GM23338 (cell line): ENCODE data around the gene TIE1. TPM values are rescaled to one million over a fixed set of nuclear protein-coding genes. Genes with fewer than 3 reads are reported as not detected.

Experiments used
- ATAC-seq: fragments of 200-7000 bp; cut with Tn5 transposase; 3 replicates; pipeline ENCODE4 v1.9.1; 2020
- DNase-seq: peaks from one replicate; pipeline ENCODE4 v3.0.0-alpha.2; 2015; ENCODE audit warnings: low spot score
- H2AFZ ChIP-seq: fragments of 200-600 bp; sonication (generic); 2 replicates; pipeline ENCODE4 v1.8.0; 2016; ENCODE audit warnings: antibody characterized with exemption, mild to moderate bottlenecking, moderate library complexity
- H3F3A ChIP-seq: fragments of 200-600 bp; sonication (generic); replicated peaks from 2 replicates; pipeline ENCODE4 v1.8.0; 2017; ENCODE audit warnings: antibody characterized with exemption, mixed run types, low read depth
- H3K27ac ChIP-seq: fragments of 200-600 bp; sonication (generic); 2 replicates; pipeline ENCODE4 v1.6.1; 2016; ENCODE audit warnings: low read depth
- H3K27me3 ChIP-seq: fragments of 200-600 bp; sonication (generic); 2 replicates; pipeline ENCODE4 v1.8.0; 2016; ENCODE audit warnings: mild to moderate bottlenecking, mixed run types, moderate library complexity; ENCODE audit not compliant: insufficient read depth
- H3K36me3 ChIP-seq: fragments of 200-600 bp; sonication (generic); 2 replicates; pipeline ENCODE4 v1.8.0; 2016; ENCODE audit warnings: mild to moderate bottlenecking; ENCODE audit not compliant: insufficient read depth
- H3K4me1 ChIP-seq: fragments of 200-600 bp; sonication (generic); 2 replicates; pipeline ENCODE4 v1.8.0; 2016; ENCODE audit warnings: mild to moderate bottlenecking, moderate library complexity; ENCODE audit not compliant: insufficient read depth
- H3K4me2 ChIP-seq: fragments of 200-600 bp; sonication (generic); 2 replicates; pipeline ENCODE4 v1.7.1; 2017; ENCODE audit warnings: mixed run types
- H3K4me3 ChIP-seq: fragments of 200-600 bp; sonication (generic); 2 replicates; pipeline ENCODE4 v1.6.1; 2016; ENCODE audit warnings: mixed run types
- H3K79me2 ChIP-seq: fragments of 200-600 bp; sonication (generic); replicated peaks from 2 replicates; pipeline ENCODE4 v1.8.0; 2017; ENCODE audit warnings: mild to moderate bottlenecking; ENCODE audit not compliant: insufficient read depth
- H3K9me2 ChIP-seq: fragments of 200-600 bp; sonication (generic); 2 replicates; pipeline ENCODE4 v1.8.0; 2017; ENCODE audit not compliant: insufficient read depth
- H4K20me1 ChIP-seq: fragments of 200-600 bp; sonication (generic); replicated peaks from 2 replicates; pipeline ENCODE4 v1.8.0; 2017; ENCODE audit warnings: mild to moderate bottlenecking; ENCODE audit not compliant: insufficient read depth
- H3K27ac Mint-ChIP-seq: 2 replicates; pipeline ENCODE4 v1.8.0; 2020; ENCODE audit warnings: inconsistent platforms, mild to moderate bottlenecking, moderate library complexity, mixed read lengths
- H3K27me3 Mint-ChIP-seq: 3 replicates; pipeline ENCODE4 v1.8.0; 2022; ENCODE audit warnings: low read depth, mild to moderate bottlenecking, moderate library complexity, mixed read lengths, inconsistent platforms; ENCODE audit not compliant: insufficient read depth, poor library complexity
- H3K36me3 Mint-ChIP-seq: 3 replicates; pipeline ENCODE4 v1.8.0; 2021; ENCODE audit warnings: low read depth, mild to moderate bottlenecking, inconsistent platforms, moderate library complexity, mixed read lengths
- H3K4me1 Mint-ChIP-seq: 3 replicates; pipeline ENCODE4 v1.8.0; 2020; ENCODE audit warnings: mild to moderate bottlenecking, inconsistent platforms, mixed read lengths
- H3K4me3 Mint-ChIP-seq: 3 replicates; pipeline ENCODE4 v1.8.0; 2021; ENCODE audit warnings: moderate library complexity, mild to moderate bottlenecking, inconsistent platforms, mixed read lengths
- H3K9me3 Mint-ChIP-seq: 3 replicates; pipeline ENCODE4 v1.8.0; 2020; ENCODE audit warnings: moderate library complexity, mild to moderate bottlenecking, inconsistent platforms, mixed read lengths
- CTCF ChIP-seq, 2 experiments: fragments of 200-600 bp in 1 of 2; sonication (generic) in 1 of 2; conservative IDR thresholded peaks; 2 replicates each; pipeline versions ENCODE4 v1.5.1 to v1.6.1; 2016 to 2017; ENCODE audit warnings: antibody characterized with exemption in 2 of 2, low read depth in 2 of 2, mild to moderate bottlenecking in 2 of 2, moderate library complexity in 1 of 2
- EZH2 ChIP-seq: fragments of 200-600 bp; sonication (generic); IDR thresholded peaks from one replicate; pipeline ENCODE4 v1.8.0; 2017; ENCODE audit warnings: antibody characterized with exemption, mild to moderate bottlenecking, low read depth; ENCODE audit not compliant: unreplicated experiment
- EZH2phosphoT487 ChIP-seq: fragments of 200-600 bp; sonication (generic); IDR thresholded peaks from one replicate; pipeline ENCODE4 v1.8.1; 2018; ENCODE audit warnings: antibody characterized with exemption; ENCODE audit not compliant: unreplicated experiment
- JUNB ChIP-seq: IDR thresholded peaks from one replicate; pipeline ENCODE4 v1.6.1; 2016; ENCODE audit warnings: antibody characterized with exemption; ENCODE audit not compliant: unreplicated experiment
- NANOG ChIP-seq: IDR thresholded peaks from 2 replicates; pipeline ENCODE4 v1.6.1; 2016; ENCODE audit warnings: antibody characterized with exemption, borderline replicate concordance
- POLR2AphosphoS5 ChIP-seq: IDR thresholded peaks from 2 replicates; pipeline ENCODE4 v1.6.1; 2016; ENCODE audit warnings: antibody characterized with exemption, low read depth
- STAT1 ChIP-seq: IDR thresholded peaks from one replicate; pipeline ENCODE4 v1.6.1; 2016; ENCODE audit warnings: antibody characterized with exemption; ENCODE audit not compliant: unreplicated experiment
- ZNF114 ChIP-seq: fragments of 250-450 bp; sonication (Bioruptor Pico); IDR thresholded peaks from 2 replicates; pipeline ENCODE4 v1.5.0; 2020; ENCODE audit warnings: mild to moderate bottlenecking, moderate library complexity
- ZNF331 ChIP-seq: fragments of 250-450 bp; sonication (Bioruptor Pico); IDR thresholded peaks from 2 replicates; pipeline ENCODE4 v1.5.0; 2020; ENCODE audit warnings: low read depth, mild to moderate bottlenecking, moderate library complexity
- polyA plus RNA-seq: library from polyadenylated mRNA; unstranded; fragments of >200 nt; fragmentation: Nextera tagmentation; extraction: Ambion mirVana; gene quantifications from 2 replicates; pipeline ENCODE4 v1.2.1, GENCODE V29; 2016
- total RNA-seq: library from RNA; depleted of rRNA; stranded (reverse); fragments of >200 nt; shearing (Covaris generic); gene quantifications from 2 replicates; pipeline ENCODE4 v1.2.3, GENCODE V29; 2014
- TF ChIP-seq, protein P1 (sequence below): fragments of 250-450 bp; sonication (Bioruptor Pico); IDR thresholded peaks from 2 replicates; pipeline ENCODE4 v1.5.0; 2020; ENCODE audit warnings: mild to moderate bottlenecking, moderate library complexity

TIE1 gene
- total and polyA plus RNA-seq, 2 experiments from 2014 or later: 0.37 to 2.3 TPM

DNA sequence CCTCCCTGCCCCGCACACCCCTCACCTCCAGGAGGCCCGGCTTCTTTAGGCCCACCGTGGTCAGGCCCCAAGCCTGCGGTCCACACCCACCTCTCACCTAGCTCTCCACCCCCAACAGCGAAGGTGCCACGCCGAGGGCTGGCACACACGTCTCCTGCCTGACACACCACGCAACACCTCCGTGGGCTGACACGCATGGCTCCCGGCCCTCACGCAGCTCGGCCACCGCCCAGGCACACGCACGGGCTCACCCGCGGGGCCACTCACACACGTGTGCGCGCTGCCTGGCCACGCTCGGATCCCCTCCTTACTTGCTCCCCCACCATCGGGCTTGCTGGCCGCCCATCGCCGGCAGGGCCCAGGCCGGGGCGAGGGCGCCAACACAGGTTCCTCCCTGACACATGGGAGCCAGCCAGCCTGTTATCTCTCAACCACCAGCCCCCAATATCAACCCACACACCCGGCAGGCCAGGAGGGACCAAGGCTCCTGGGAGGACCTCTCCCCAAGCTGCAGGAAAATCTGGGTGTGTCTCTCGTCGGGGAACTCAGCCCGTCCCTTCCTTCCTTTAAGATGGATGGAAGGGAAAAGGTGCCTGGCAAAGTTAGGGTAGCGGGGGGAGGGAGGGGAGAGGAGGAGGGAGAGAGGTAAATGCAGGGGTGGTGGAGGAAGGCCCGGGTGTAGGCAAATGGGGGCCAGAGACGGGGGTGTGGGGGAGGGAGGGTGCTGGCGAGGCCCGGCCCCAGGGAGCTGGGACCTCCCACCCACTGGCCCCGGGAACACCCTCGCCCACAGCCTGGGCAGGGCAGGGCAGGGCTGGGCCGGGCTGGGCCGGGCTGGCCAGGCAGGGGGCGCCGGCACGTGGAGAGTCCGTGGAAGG lies 66.5 kb downstream of the TIE1 start:
- Histone ChIP-seq H3K27ac (peak overlapping the region; percentile 48; the same call in 1 of the 2 replicates), H3K4me3 (peak overlapping the region; percentile 90), H2AFZ (0 out of 2 replicates have a peak overlapping the region, but pooled peaks have one; percentile 56), H3K4me1 (peaks cover 19% of the 10 kb centered on the region), H3K27me3 (no peaks in the 10 kb centered on the region), H3F3A (peaks cover 23% of the 10 kb centered on the region), H3K9me2 (no peaks in the 10 kb centered on the region), H4K20me1 (peaks cover 11% of the 10 kb centered on the region), H3K79me2 (peaks cover 8% of the 10 kb centered on the region), H3K4me2 (peak overlapping the region; percentile 94), H3K36me3 (peaks cover 7% of the 10 kb centered on the region; the same call in 1 of the 2 replicates)
- DNase-seq (peak; percentile 63), ATAC-seq (peak; percentile 48)
- Mint-ChIP-seq H3K4me1 (peaks cover 21% of the 10 kb centered on the region), H3K9me3 (no peaks in the 10 kb centered on the region; the same call in 2 of the 3 replicates), H3K4me3 (peak overlapping the region; percentile 82), H3K27ac (no peak overlapping the region), H3K27me3 (peaks cover 6% of the 10 kb centered on the region), H3K36me3 (peaks cover 25% of the 10 kb centered on the region)
- TF ChIP-seq, protein P1, sequence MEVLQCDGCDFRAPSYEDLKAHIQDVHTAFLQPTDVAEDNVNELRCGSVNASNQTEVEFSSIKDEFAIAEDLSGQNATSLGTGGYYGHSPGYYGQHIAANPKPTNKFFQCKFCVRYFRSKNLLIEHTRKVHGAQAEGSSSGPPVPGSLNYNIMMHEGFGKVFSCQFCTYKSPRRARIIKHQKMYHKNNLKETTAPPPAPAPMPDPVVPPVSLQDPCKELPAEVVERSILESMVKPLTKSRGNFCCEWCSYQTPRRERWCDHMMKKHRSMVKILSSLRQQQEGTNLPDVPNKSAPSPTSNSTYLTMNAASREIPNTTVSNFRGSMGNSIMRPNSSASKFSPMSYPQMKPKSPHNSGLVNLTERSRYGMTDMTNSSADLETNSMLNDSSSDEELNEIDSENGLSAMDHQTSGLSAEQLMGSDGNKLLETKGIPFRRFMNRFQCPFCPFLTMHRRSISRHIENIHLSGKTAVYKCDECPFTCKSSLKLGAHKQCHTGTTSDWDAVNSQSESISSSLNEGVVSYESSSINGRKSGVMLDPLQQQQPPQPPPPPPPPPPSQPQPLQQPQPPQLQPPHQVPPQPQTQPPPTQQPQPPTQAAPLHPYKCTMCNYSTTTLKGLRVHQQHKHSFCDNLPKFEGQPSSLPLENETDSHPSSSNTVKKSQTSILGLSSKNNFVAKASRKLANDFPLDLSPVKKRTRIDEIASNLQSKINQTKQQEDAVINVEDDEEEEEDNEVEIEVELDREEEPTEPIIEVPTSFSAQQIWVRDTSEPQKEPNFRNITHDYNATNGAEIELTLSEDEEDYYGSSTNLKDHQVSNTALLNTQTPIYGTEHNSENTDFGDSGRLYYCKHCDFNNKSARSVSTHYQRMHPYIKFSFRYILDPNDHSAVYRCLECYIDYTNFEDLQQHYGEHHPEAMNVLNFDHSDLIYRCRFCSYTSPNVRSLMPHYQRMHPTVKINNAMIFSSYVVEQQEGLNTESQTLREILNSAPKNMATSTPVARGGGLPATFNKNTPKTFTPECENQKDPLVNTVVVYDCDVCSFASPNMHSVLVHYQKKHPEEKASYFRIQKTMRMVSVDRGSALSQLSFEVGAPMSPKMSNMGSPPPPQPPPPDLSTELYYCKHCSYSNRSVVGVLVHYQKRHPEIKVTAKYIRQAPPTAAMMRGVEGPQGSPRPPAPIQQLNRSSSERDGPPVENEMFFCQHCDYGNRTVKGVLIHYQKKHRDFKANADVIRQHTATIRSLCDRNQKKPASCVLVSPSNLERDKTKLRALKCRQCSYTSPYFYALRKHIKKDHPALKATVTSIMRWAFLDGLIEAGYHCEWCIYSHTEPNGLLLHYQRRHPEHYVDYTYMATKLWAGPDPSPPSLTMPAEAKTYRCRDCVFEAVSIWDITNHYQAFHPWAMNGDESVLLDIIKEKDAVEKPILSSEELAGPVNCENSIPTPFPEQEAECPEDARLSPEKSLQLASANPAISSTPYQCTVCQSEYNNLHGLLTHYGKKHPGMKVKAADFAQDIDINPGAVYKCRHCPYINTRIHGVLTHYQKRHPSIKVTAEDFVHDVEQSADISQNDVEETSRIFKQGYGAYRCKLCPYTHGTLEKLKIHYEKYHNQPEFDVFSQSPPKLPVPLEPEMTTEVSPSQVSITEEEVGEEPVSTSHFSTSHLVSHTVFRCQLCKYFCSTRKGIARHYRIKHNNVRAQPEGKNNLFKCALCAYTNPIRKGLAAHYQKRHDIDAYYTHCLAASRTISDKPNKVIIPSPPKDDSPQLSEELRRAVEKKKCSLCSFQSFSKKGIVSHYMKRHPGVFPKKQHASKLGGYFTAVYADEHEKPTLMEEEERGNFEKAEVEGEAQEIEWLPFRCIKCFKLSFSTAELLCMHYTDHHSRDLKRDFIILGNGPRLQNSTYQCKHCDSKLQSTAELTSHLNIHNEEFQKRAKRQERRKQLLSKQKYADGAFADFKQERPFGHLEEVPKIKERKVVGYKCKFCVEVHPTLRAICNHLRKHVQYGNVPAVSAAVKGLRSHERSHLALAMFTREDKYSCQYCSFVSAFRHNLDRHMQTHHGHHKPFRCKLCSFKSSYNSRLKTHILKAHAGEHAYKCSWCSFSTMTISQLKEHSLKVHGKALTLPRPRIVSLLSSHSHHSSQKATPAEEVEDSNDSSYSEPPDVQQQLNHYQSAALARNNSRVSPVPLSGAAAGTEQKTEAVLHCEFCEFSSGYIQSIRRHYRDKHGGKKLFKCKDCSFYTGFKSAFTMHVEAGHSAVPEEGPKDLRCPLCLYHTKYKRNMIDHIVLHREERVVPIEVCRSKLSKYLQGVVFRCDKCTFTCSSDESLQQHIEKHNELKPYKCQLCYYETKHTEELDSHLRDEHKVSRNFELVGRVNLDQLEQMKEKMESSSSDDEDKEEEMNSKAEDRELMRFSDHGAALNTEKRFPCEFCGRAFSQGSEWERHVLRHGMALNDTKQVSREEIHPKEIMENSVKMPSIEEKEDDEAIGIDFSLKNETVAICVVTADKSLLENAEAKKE: no peak

- no peaks in the 10 kb centered on the region for H3K27me3 ChIP-seq
- peaks cover 7% of the 10 kb centered on the region for H3K79me2 ChIP-seq
- peaks cover 6% of the 10 kb centered on the region for H3K27me3 Mint-ChIP-seq
- peaks cover 21% of the 10 kb centered on the region for H3K4me1 Mint-ChIP-seq
- no peaks in the 10 kb centered on the region for H3K9me2 ChIP-seq
- peak within 1 kb of the TSS; percentile 92 for H3K27ac Mint-ChIP-seq
- DNase-seq (peak; percentile 91), ATAC-seq (peak; percentile 70)
- peak within 1 kb of the TSS; percentile 76; the same call in 1 of the 2 replicates for H2AFZ ChIP-seq
- H3K4me3 Mint-ChIP-seq: peak within 1 kb of the TSS; percentile 82
- peak within 1 kb of the TSS; percentile 90 for H3K4me3 ChIP-seq
- peaks cover 19% of the 10 kb centered on the region for H3K4me1 ChIP-seq
- no peaks in the 10 kb centered on the region; the same call in 2 of the 3 replicates for H3K9me3 Mint-ChIP-seq
- H3F3A ChIP-seq: peaks cover 15% of the 10 kb centered on the region
- peaks cover 17% of the 10 kb centered on the region for H3K36me3 Mint-ChIP-seq
- peak within 1 kb of the TSS; percentile 94 for H3K4me2 ChIP-seq
- H4K20me1 ChIP-seq: peaks cover 4% of the 10 kb centered on the region; the same call in 1 of the 2 replicates
- H3K27ac ChIP-seq: peak within 1 kb of the TSS; percentile 94
- H3K36me3 ChIP-seq: 0 out of 2 replicates have a peak, but pooled peaks cover 3% of the 10 kb centered on the region
- TF ChIP-seq ZNF331 (no peak), NANOG (no peak), EZH2phosphoT487 (no peak), POLR2AphosphoS5 (peak; percentile 90), CTCF (conservative IDR thresholded peaks at IDR 0.05; ENCODE audit: low read depth in 2 of 2) (peak in 1 of 2 experiments; percentile 23; a peak in 3 of 4 replicates), JUNB (no peak), ZNF114 (CRISPR knock-in tag) (no peak), STAT1 (no peak), EZH2 (no peak)
These were observed 67.3 kb downstream of the TIE1 start, which contains the start of gene ELOVL1 for GRCh38 chr1:43367904-43368645. Gene ELOVL1, minus strand, starts transcription at chr1:43368011. Its CDS starts 2,402 bp downstream, at chr1:43365609.
